Mammary epithelial cell (primary cell): ENCODE measurements around the gene HBEGF.

Experiments
- EZH2 ChIP-seq: IDR thresholded peaks from 2 replicates; pipeline ENCODE4 v1.6.1; 2012; ENCODE audit warnings: low read length, inconsistent platforms, borderline replicate concordance
- TF ChIP-seq, protein P1 (sequence below), 2 donors: IDR thresholded peaks in 1 of 2; conservative IDR thresholded peaks in 1 of 2; 2 replicates each; pipeline ENCODE4 v1.5.1; 2011 to 2012; ENCODE audit warnings: inconsistent platforms in 2 of 2, low read length in 2 of 2, mild to moderate bottlenecking in 2 of 2, control low read depth in 1 of 2, low read depth in 1 of 2; ENCODE audit not compliant: insufficient read depth in 1 of 2; ENCODE audit errors: extremely low read depth in 1 of 2

DNA sequence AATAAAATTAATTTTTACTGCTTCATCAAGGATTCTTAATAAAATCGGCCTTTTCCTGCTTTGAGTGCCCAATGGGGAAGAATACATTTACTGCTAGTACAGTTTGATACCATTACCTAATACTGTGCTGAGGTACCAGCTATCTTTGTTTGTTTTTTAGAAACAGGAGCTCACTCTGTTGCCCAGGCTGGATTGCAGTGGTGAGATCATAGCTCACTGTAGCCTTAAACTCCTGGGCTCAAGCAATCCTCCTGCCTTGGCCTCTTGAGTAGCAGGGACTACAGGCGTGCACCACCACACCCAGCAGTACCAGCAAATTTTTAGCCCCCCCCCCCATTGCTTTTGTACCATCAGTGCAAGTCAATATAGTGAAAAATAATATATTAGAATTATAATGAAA is 41.6 kb upstream of the HBEGF start:
- TF ChIP-seq, protein P1, sequence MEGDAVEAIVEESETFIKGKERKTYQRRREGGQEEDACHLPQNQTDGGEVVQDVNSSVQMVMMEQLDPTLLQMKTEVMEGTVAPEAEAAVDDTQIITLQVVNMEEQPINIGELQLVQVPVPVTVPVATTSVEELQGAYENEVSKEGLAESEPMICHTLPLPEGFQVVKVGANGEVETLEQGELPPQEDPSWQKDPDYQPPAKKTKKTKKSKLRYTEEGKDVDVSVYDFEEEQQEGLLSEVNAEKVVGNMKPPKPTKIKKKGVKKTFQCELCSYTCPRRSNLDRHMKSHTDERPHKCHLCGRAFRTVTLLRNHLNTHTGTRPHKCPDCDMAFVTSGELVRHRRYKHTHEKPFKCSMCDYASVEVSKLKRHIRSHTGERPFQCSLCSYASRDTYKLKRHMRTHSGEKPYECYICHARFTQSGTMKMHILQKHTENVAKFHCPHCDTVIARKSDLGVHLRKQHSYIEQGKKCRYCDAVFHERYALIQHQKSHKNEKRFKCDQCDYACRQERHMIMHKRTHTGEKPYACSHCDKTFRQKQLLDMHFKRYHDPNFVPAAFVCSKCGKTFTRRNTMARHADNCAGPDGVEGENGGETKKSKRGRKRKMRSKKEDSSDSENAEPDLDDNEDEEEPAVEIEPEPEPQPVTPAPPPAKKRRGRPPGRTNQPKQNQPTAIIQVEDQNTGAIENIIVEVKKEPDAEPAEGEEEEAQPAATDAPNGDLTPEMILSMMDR (conservative IDR thresholded peaks at IDR 0.05 in 1 of 2, IDR thresholded peaks at IDR 0.05 in 1 of 2; ENCODE audit: extremely low read depth in 1 of 2, insufficient read depth in 1 of 2, low read depth in 1 of 2, low read length in 2 of 2), result no peak
- no peak for TF ChIP-seq EZH2
